GM12891 (cell line): ENCODE results near the gene CRYBA2.

ENCODE experiments used
- POLR2A ChIP-seq: IDR thresholded peaks from 2 replicates; pipeline ENCODE4 v1.6.1; 2011; ENCODE audit warnings: low read depth, low read length, control low read depth
- POU2F2 ChIP-seq: IDR thresholded peaks from 2 replicates; pipeline ENCODE4 v1.6.1; 2011; ENCODE audit warnings: low read depth, mild to moderate bottlenecking, control low read depth, low read length, moderate library complexity
- TAF1 ChIP-seq: IDR thresholded peaks from 2 replicates; pipeline ENCODE4 v1.6.1; 2011; ENCODE audit warnings: low read depth, low read length, control low read depth

GRCh38 chr2:218961651-218962570 lies 31.3 kb downstream of the CRYBA2 start:
- TF ChIP-seq TAF1 (no peak), POLR2A (no peak), POU2F2 (no peak)
